GM10248 (cell line): ENCODE measurements around the gene DDX10.

Experiments
- CTCF ChIA-PET: fragments of 300-600 bp; sonication (Branson Sonifier 250); formaldehyde crosslinking; extraction: SDS; loops from one replicate; lab custom pipeline; 2021; ENCODE audit warnings: antibody characterized with exemption; lab: Yijun Ruan, JAX
- POLR2A ChIA-PET: fragments of 350-650 bp; sonication (Branson Sonifier 250); formaldehyde crosslinking; extraction: SDS; loops from one replicate; lab custom pipeline; 2020; ENCODE audit warnings: antibody characterized with exemption; lab: Yijun Ruan, JAX
- DNase-seq: peaks from one replicate; pipeline ENCODE4 v3.0.0; 2012; ENCODE audit errors: extremely low spot score
- TF ChIP-seq, protein P1 (sequence below): IDR thresholded peaks from 2 replicates; pipeline ENCODE4 v1.5.1; 2012; ENCODE audit warnings: mild to moderate bottlenecking, low read depth; ENCODE audit errors: extremely low read depth, missing control alignments, control extremely low read depth

DDX10 gene

GRCh38 chr11:108797578-108798100 is 132.8 kb downstream of the DDX10 start:
- TF ChIP-seq, protein P1, sequence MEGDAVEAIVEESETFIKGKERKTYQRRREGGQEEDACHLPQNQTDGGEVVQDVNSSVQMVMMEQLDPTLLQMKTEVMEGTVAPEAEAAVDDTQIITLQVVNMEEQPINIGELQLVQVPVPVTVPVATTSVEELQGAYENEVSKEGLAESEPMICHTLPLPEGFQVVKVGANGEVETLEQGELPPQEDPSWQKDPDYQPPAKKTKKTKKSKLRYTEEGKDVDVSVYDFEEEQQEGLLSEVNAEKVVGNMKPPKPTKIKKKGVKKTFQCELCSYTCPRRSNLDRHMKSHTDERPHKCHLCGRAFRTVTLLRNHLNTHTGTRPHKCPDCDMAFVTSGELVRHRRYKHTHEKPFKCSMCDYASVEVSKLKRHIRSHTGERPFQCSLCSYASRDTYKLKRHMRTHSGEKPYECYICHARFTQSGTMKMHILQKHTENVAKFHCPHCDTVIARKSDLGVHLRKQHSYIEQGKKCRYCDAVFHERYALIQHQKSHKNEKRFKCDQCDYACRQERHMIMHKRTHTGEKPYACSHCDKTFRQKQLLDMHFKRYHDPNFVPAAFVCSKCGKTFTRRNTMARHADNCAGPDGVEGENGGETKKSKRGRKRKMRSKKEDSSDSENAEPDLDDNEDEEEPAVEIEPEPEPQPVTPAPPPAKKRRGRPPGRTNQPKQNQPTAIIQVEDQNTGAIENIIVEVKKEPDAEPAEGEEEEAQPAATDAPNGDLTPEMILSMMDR, result no peak
- ChIA-PET CTCF (interaction anchor here (1.1 kb wide), 1 partner anchor 10 kb away, joined by 3 read pairs; no protein-coding TSS in a partner anchor), POLR2A (no interaction called here)
- no peak for DNase-seq

GRCh38 chr11:108802492-108802891 is 137.6 kb downstream of the DDX10 start:
- TF ChIP-seq, protein P1, result no peak
- no peak for DNase-seq
- POLR2A ChIA-PET, result no interaction called here
- CTCF ChIA-PET, result no interaction called here

DNA sequence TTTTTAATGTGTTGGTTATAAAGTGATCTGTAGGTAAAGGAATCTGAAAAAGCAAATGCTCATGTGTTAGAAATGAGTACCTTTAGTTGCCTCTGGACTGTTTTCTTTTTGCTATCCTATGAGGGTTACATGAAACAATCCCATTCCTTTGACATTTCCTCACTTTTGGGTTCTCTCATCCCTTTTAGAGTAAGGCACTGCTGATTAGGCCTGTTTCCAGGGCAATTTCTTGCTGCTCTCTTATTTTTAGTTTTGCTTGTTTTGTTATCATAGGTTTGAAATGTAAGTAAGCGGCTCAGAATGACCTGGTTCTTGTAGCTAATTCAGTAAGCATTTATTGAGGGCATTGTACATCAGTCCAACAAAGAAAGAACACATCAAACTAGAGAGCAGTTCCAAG is 138.9 kb downstream of the DDX10 start:
- CTCF ChIA-PET, result interaction anchor here (0.6 kb wide), 1 partner anchor 106 kb away, joined by 3 read pairs; no protein-coding TSS in a partner anchor
- no peak for DNase-seq
- TF ChIP-seq, protein P1, result no peak
- POLR2A ChIA-PET, result no interaction called here

DNA sequence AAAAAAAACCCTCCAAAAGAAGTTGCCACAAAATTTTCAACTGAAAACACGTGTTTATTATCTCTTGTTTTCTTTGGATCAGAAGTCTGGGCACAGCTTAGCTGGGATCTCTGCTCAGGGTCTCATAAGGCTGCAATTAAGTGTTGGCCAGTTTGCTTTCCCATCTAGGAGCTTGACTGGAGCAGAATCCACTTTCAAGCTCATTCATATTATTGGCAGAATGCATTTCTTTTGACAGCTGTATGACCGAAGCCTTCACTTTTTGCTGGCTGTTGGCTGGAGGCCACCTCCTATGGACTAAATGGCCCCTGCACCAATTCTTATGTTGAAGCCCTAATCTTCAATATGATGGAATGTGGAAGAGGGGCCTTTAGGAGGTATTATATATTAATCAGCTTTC is 139.6 kb downstream of the DDX10 start:
- POLR2A ChIA-PET, result no interaction called here
- CTCF ChIA-PET, result interaction anchor here (1.2 kb wide), 1 partner anchor 17 kb away, joined by 4 read pairs; no protein-coding TSS in a partner anchor
- DNase-seq, result no peak
- TF ChIP-seq, protein P1, result no peak

GRCh38 chr11:108805030-108805429 is 140.2 kb downstream of the DDX10 start:
- TF ChIP-seq, protein P1, result no peak
- ChIA-PET CTCF (interaction anchor here (1.2 kb wide), 1 partner anchor 18 kb away, joined by 4 read pairs; no protein-coding TSS in a partner anchor), POLR2A (no interaction called here)
- DNase-seq, result no peak

DNA sequence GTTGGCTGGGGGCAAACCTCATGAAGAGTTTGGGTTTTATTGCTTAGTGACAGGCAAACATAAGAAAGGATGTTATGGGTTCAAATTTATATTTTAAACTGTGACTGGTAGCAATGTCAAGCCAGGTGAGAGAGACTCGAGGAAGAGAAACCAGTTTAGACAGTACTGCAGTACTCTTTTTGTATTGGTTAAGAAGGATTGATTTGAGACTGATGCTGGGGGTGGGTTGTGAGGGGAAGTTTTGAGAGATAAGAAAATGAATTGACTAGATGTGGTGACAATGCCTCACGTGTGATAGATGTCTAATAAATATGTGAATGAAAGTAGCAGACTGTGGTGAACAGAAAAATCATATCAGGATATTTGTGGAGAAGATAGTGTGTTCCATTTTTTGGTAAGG is 142.4 kb downstream of the DDX10 start:
- TF ChIP-seq, protein P1, result no peak
- ChIA-PET POLR2A (no interaction called here), CTCF (no interaction called here)
- no peak for DNase-seq
